Measurements from ENCODE around the gene PGBD5. TPM values are rescaled to one million over a fixed set of nuclear protein-coding genes. Genes with fewer than 3 reads are reported as not detected.
A peak's percentile ranks its signal among the peaks of the same experiment; 100 is the strongest.

The PGBD5 gene
- total RNA-seq, 2 donors from 2014 or later = 0.03 TPM; not detected in 1

GRCh38 chr1:230335861-230336522 is 90.1 kb downstream of the PGBD5 start:
- H3K27ac Mint-ChIP-seq = no peak overlapping the region
- no peaks in the 10 kb centered on the region for H3K4me1 Mint-ChIP-seq (ENCODE audit: low read depth in 2 of 2)

DNA sequence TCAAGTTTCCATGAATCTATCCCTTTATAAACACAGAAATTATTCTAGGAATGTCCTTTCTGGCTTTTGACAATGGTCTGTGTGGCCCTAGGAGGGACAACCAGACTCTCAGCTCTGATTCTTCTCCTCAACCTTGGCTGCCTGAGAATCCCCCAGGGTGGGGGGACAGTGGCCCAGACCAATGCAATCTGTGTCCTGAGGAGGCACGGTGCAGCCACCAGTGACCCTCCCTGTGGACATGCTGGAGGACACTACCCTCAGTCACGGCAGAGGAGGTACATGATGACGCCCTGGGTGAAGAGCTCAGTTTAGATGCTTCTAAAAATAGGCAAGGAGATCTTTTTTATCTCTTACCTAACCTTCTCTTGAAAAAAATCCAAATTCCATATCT is 91.7 kb downstream of the PGBD5 start:
- Mint-ChIP-seq H3K4me3 (no peak overlapping the region), H3K4me1 (ENCODE audit: low read depth in 2 of 2) (no peaks in the 10 kb centered on the region), H3K27ac (no peak overlapping the region), H3K27me3 (peaks cover 14 to 30% of the 10 kb centered on the region in 2 donors), H3K36me3 (no peaks in the 10 kb centered on the region), H3K9me3 (no peaks in the 10 kb centered on the region)
- ATAC-seq (no peak), DNase-seq (ENCODE audit: low spot score) (peak; percentile 13)

More at GRCh38 chr1:230335861-230336522, 90.1 kb downstream of the PGBD5 start:
- ATAC-seq (no peak), DNase-seq (ENCODE audit: low spot score) (peak; percentile 34)
- no peaks in the 10 kb centered on the region for H3K36me3 Mint-ChIP-seq
- no peaks in the 10 kb centered on the region for H3K9me3 Mint-ChIP-seq
- no peak overlapping the region for H3K4me3 Mint-ChIP-seq
- peaks cover 17 to 34% of the 10 kb centered on the region in 2 donors for H3K27me3 Mint-ChIP-seq

DNA sequence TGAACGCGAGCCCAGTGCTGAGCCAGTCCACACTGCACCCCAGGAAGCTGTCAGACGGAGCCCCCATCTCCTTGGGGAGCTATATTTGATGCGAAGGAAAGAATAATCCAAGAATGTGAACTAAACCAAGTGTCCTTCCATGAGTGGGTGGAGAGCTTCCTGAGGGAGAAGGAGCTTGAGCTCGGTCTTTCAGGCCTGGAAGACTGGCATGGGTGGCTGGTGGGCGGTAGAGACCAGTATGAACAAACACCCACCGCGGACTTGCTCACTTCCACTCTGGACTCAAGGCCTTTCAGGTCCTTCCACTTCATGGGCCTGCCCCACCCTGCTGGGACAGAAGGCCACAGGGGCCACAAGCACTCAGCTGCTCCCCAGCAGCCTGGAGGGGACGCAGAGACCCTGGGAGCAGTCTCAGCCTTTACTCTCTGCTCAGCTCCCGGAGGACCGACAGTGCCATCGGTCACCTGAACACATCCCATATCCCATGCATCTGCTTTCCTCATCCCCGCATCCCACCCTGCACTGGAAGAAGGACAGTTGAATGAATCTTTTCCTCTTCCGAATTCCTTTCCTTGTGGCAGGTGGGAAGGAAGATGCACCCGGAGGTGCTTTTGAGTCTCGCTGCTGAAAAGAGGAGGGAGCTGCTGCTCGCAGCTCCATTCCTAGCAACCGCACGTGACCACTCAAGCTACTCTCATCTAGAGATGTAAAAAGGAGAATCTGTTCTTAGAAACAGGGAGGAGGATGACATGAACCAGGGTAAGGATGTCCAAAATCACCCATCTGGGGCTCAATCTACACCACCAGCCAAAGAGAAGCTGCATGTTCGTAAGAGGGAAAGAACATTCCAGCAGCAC is 92.3 kb downstream of the PGBD5 start:
- Mint-ChIP-seq H3K9me3 (no peaks in the 10 kb centered on the region), H3K36me3 (no peaks in the 10 kb centered on the region), H3K27me3 (peaks cover 13 to 25% of the 10 kb centered on the region in 2 donors), H3K4me3 (no peak overlapping the region), H3K4me1 (ENCODE audit: low read depth in 2 of 2) (no peaks in the 10 kb centered on the region), H3K27ac (no peak overlapping the region)
- DNase-seq (ENCODE audit: low spot score) (peak; percentile 39), ATAC-seq (peak in 1 of 2 donors; percentile 34)

GRCh38 chr1:230332575-230333066 is 93.5 kb downstream of the PGBD5 start:
- no peaks in the 10 kb centered on the region for H3K36me3 Mint-ChIP-seq
- no peak overlapping the region for H3K27ac Mint-ChIP-seq
- H3K27me3 Mint-ChIP-seq = peaks cover 20 to 28% of the 10 kb centered on the region in 2 donors
- ATAC-seq = peak in 1 of 2 donors; percentile 46
- no peak overlapping the region for H3K4me3 Mint-ChIP-seq
- H3K9me3 Mint-ChIP-seq = no peaks in the 10 kb centered on the region
- DNase-seq (ENCODE audit: low spot score) = peak; percentile 40
- H3K4me1 Mint-ChIP-seq (ENCODE audit: low read depth in 2 of 2) = peaks cover 0 to 11% of the 10 kb centered on the region in 2 donors

GRCh38 chr1:230332061-230332460 is 94.1 kb downstream of the PGBD5 start:
- H3K4me1 Mint-ChIP-seq (ENCODE audit: low read depth in 2 of 2) = peaks cover 0 to 12% of the 10 kb centered on the region in 2 donors
- peaks cover 20 to 22% of the 10 kb centered on the region in 2 donors for H3K27me3 Mint-ChIP-seq
- no peak overlapping the region for H3K27ac Mint-ChIP-seq
- no peak overlapping the region for H3K4me3 Mint-ChIP-seq
- peak; percentile 16 for DNase-seq (ENCODE audit: low spot score)
- no peak for ATAC-seq
- no peaks in the 10 kb centered on the region for H3K36me3 Mint-ChIP-seq
- no peaks in the 10 kb centered on the region for H3K9me3 Mint-ChIP-seq

DNA sequence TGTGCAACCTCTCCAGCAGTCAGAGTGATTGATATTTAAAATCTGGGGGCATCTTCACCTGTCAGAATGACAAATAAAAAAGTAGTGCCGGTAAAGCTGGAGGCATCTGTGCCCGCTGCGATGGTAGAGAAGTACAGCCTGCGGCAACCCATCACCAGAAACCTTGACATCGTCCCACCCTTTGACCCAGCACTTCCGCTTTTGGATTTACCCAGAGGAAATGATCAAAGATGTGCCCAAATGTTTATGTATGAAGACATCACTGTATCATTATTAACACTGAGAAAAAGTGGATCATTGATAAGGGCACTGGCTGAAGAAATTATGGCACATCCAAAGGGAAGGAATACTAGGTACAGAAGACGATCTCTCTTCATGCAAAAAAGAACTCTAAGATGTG is 96.0 kb downstream of the PGBD5 start:
- ATAC-seq = no peak
- Mint-ChIP-seq H3K4me3 (no peak overlapping the region), H3K27ac (no peak overlapping the region), H3K36me3 (no peaks in the 10 kb centered on the region), H3K27me3 (peaks cover 12 to 15% of the 10 kb centered on the region in 2 donors), H3K4me1 (ENCODE audit: low read depth in 2 of 2) (peaks cover 0 to 12% of the 10 kb centered on the region in 2 donors), H3K9me3 (no peaks in the 10 kb centered on the region)
- DNase-seq (ENCODE audit: low spot score) = no peak

- Mint-ChIP-seq H3K36me3 (no peaks in the 10 kb centered on the region), H3K9me3 (no peaks in the 10 kb centered on the region), H3K4me3 (peak overlapping the region; percentile 51), H3K27me3 (peaks cover 6 to 16% of the 10 kb centered on the region in 2 donors), H3K27ac (peak overlapping the region in 1 of 2 donors; percentile 41), H3K4me1 (ENCODE audit: low read depth in 2 of 2) (peaks cover 0 to 12% of the 10 kb centered on the region in 2 donors)
- ATAC-seq = peak in 1 of 2 donors; percentile 40
- DNase-seq (ENCODE audit: low spot score) = no peak
These were observed 97.7 kb downstream of the PGBD5 start for GRCh38 chr1:230328342-230329015.

DNA sequence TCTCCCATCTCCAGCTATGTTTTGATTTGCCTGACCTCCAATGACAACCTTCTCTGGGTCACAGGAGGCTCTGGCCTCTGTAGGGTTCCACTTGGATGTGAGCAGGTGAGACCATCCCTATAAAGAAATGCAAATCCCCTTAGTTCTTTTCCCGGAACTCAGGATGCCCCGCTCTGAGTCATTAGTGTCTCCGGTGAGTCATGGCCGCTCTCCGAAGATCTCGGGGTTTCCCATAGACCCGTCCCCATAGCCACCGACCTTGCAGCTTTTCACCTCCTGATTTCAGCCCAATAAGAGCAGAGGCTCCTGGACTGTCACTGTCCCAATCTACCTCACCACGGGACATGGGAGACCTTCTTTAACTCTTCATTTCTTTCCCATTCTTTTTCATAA is 98.2 kb downstream of the PGBD5 start:
- Mint-ChIP-seq H3K4me3 (peak overlapping the region; percentile 51), H3K36me3 (no peaks in the 10 kb centered on the region), H3K27ac (peak overlapping the region in 1 of 2 donors; percentile 41), H3K27me3 (peaks cover 6 to 14% of the 10 kb centered on the region in 2 donors), H3K9me3 (no peaks in the 10 kb centered on the region), H3K4me1 (ENCODE audit: low read depth in 2 of 2) (peaks cover 0 to 12% of the 10 kb centered on the region in 2 donors)
- ATAC-seq = peak in 1 of 2 donors; percentile 83
- DNase-seq (ENCODE audit: low spot score) = no peak

DNA sequence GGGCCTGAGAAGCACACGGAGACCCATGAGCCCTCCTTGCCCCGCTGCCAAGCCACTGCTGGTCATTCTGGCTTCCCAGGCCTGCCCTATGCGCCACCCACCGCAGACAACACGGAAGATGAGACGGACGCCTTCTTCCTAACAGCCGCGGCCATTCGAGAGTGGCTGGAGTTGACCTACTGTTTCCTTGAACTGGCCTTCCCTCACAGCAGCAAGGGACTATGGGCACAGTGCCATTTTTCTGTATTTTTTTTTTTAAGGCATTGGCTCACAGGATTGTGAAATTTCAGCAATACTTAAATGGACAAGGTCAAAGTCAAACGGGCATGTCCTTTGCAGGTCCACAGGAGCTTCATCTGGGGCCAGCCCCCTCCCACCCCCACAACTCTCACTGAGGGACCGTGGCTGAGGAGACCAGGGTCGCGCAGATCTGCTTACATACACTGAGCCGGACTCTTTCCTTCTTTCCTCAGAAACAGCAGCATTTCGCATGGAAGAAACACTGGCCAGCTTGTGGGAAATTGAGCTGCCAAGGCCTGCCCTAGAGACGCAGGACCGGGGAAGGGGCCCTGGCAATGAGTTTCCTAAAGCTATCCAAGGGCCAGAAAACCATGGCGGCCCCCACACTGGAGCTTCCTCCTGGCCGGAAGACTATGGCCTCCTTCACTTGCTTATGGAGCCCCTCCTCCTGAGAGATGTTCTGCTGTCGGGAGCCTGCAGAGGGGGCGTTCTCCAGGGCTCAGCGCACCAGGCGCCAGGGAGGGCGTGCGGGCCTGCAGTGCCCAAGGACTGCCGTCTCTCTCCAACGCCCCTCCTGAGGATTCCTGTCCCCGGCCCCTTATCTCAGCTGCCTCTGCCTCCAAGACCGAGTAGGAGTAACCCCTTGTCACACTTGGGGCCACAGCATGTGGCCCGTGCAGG is 98.9 kb downstream of the PGBD5 start:
- peak overlapping the region; percentile 51 for H3K4me3 Mint-ChIP-seq
- H3K27ac Mint-ChIP-seq = peak overlapping the region in 1 of 2 donors; percentile 41
- no peak for DNase-seq (ENCODE audit: low spot score)
- peaks cover 6 to 14% of the 10 kb centered on the region in 2 donors for H3K27me3 Mint-ChIP-seq
- H3K4me1 Mint-ChIP-seq (ENCODE audit: low read depth in 2 of 2) = peaks cover 0 to 12% of the 10 kb centered on the region in 2 donors
- ATAC-seq = no peak
- H3K9me3 Mint-ChIP-seq = no peaks in the 10 kb centered on the region
- H3K36me3 Mint-ChIP-seq = no peaks in the 10 kb centered on the region

DNA sequence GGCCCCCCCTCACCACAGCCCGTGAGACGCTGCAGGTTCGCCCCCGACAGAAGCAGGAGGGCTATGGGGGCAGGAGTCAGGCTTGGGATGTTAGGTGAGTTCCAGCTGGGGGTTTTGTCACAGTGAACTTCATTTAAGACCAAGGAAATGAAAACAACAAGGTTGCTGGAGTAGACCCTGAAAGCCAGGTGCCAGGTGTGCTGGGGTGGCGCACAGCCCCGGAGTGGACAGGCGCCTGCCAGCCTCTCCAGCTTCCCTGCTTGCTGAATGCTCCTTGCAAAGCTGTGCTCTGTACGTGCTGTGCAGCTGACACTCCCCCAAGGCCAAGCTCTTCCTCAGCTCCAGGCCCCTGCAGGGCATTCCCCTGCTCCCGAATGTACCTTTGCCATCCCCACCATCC is 102.4 kb downstream of the PGBD5 start:
- Mint-ChIP-seq H3K27me3 (peaks cover 6 to 10% of the 10 kb centered on the region in 2 donors), H3K27ac (no peak overlapping the region), H3K4me3 (no peak overlapping the region), H3K9me3 (no peaks in the 10 kb centered on the region), H3K4me1 (ENCODE audit: low read depth in 2 of 2) (peaks cover 0 to 12% of the 10 kb centered on the region in 2 donors), H3K36me3 (no peaks in the 10 kb centered on the region)
- ATAC-seq = no peak
- no peak for DNase-seq (ENCODE audit: low spot score)

DNA sequence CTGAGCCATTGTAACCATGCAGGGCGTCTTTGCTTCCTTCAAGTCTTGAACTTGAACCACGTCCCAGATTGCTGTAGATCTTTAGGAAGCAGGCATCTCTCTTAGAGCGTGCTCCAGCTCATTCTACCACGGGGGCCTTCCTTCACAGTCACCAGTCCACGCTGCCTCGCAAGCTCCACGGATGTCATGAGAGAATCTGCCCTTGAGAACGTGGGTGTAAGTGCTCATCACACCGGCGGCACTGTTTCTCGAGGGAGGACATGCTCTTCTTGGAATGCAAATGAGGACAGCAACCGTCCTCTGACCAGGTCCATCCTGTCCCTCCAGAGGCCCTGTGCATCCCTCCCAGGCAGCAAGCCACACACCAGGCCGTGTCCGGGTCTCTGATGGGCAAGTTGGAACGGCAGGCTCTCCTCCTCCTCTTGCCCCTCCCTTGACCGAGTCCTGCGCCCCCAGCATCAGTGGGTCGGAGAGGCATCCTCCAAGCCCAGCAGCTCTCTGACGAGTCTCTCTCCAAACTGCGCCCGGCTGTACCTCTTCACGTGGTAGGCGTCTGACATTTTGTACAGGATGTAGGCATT is 103.1 kb downstream of the PGBD5 start:
- DNase-seq (ENCODE audit: low spot score) (no peak), ATAC-seq (no peak)
- H3K4me3 Mint-ChIP-seq = no peak overlapping the region
- no peak overlapping the region for H3K27ac Mint-ChIP-seq
- peaks cover 0 to 6% of the 10 kb centered on the region in 2 donors for H3K4me1 Mint-ChIP-seq (ENCODE audit: low read depth in 2 of 2)
- no peaks in the 10 kb centered on the region for H3K36me3 Mint-ChIP-seq
- peaks cover 0 to 8% of the 10 kb centered on the region in 2 donors for H3K27me3 Mint-ChIP-seq
- H3K9me3 Mint-ChIP-seq = no peaks in the 10 kb centered on the region

DNA sequence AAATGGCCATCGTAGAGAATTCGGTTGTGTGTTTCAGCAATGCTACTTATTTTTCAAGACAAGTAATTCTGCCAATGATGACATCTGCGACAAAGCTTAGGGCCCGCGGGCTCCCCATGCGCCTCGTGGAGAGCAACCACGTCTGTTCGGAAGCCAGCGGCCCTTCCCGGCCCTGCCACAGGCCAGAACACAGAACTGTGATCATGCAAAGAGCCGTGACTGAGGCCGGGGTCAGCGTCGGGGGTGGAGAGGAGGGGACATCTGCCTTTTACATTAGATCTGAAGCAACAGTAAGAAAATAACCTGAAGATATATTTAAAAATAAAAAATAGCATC is 103.7 kb downstream of the PGBD5 start:
- H3K27me3 Mint-ChIP-seq = peaks cover 0 to 4% of the 10 kb centered on the region in 2 donors
- H3K27ac Mint-ChIP-seq = no peak overlapping the region
- ATAC-seq = no peak
- no peak for DNase-seq (ENCODE audit: low spot score)
- no peaks in the 10 kb centered on the region for H3K36me3 Mint-ChIP-seq
- no peak overlapping the region for H3K4me3 Mint-ChIP-seq
- H3K4me1 Mint-ChIP-seq (ENCODE audit: low read depth in 2 of 2) = no peaks in the 10 kb centered on the region
- H3K9me3 Mint-ChIP-seq = no peaks in the 10 kb centered on the region
